Neural cell (in vitro differentiated cells): ENCODE measurements around the gene CCDC107. TPM values are rescaled to one million over a fixed set of nuclear protein-coding genes. Genes with fewer than 3 reads are reported as not detected.

ENCODE experiments used
- H2AFZ ChIP-seq: fragments of 200-600, 300-800 bp; sonication (generic), shearing (Covaris generic); 2 replicates; pipeline ENCODE4 v1.6.0; 2014; ENCODE audit warnings: low read depth, mild to moderate bottlenecking, antibody characterized with exemption, low read length, moderate library complexity
- H3F3A ChIP-seq: fragments of 200-600 bp; shearing (Covaris generic); 2 replicates; pipeline ENCODE4 v1.6.1; 2016; ENCODE audit warnings: mild to moderate bottlenecking, moderate library complexity, mixed read lengths, antibody characterized with exemption, low read length; ENCODE audit not compliant: insufficient read depth, poor library complexity, severe bottlenecking
- H3K27ac ChIP-seq: fragments of 200-600, 300-800 bp; sonication (generic), shearing (Covaris generic); 2 replicates; pipeline ENCODE4 v1.5.1; 2014; ENCODE audit warnings: mild to moderate bottlenecking, low read length, moderate library complexity
- H3K27me3 ChIP-seq: fragments of 300-800, 200-600 bp; sonication (generic), shearing (Covaris generic); 2 replicates; pipeline ENCODE4 v1.6.0; 2014; ENCODE audit warnings: mild to moderate bottlenecking, low read depth, low read length, moderate library complexity; ENCODE audit not compliant: insufficient read depth
- H3K36me3 ChIP-seq: fragments of 300-800, 200-600 bp; sonication (generic), shearing (Covaris generic); 2 replicates; pipeline ENCODE4 v1.5.1; 2014; ENCODE audit warnings: mild to moderate bottlenecking, antibody characterized with exemption, low read length, moderate library complexity; ENCODE audit not compliant: insufficient read depth
- H3K4me2 ChIP-seq: fragments of 300-800, 200-600 bp; sonication (generic), shearing (Covaris generic); 2 replicates; pipeline ENCODE4 v1.6.0; 2014; ENCODE audit warnings: mild to moderate bottlenecking, low read length
- H3K4me3 ChIP-seq: fragments of 300-800, 200-600 bp; sonication (generic), shearing (Covaris generic); 2 replicates; pipeline ENCODE4 v1.5.1; 2014; ENCODE audit warnings: mild to moderate bottlenecking, low read length, moderate library complexity
- H3K79me2 ChIP-seq: fragments of 200-600 bp; shearing (Covaris generic); replicated peaks from 2 replicates; pipeline ENCODE4 v1.6.0; 2014; ENCODE audit warnings: mild to moderate bottlenecking, low read length, moderate library complexity; ENCODE audit not compliant: insufficient read depth
- H3K9ac ChIP-seq: fragments of 300-800, 200-600 bp; sonication (generic), shearing (Covaris generic); 2 replicates; pipeline ENCODE4 v1.6.1; 2016; ENCODE audit warnings: mild to moderate bottlenecking, low read length, mixed read lengths
- H3K9me2 ChIP-seq: fragments of 200-600 bp; shearing (Covaris generic); 2 replicates; pipeline ENCODE4 v1.6.1; 2016; ENCODE audit warnings: mild to moderate bottlenecking, low read length, mixed read lengths; ENCODE audit not compliant: insufficient read depth
- H3K9me3 ChIP-seq: fragments of 200-600, 300-800 bp; sonication (generic), shearing (Covaris generic); 2 replicates; pipeline ENCODE4 v1.6.1; 2016; ENCODE audit warnings: mild to moderate bottlenecking, mixed run types, low read length, moderate library complexity, mixed read lengths
- H4K20me1 ChIP-seq: fragments of 200-600 bp; shearing (Covaris generic); 2 replicates; pipeline ENCODE4 v1.6.1; 2016; ENCODE audit warnings: mild to moderate bottlenecking, mixed run types; ENCODE audit not compliant: insufficient read depth
- CTCF ChIP-seq: fragments of 450-650 bp; IDR thresholded peaks from 2 replicates; pipeline ENCODE4 v1.5.1; 2014; ENCODE audit warnings: antibody characterized with exemption, mild to moderate bottlenecking, moderate library complexity; ENCODE audit not compliant: poor library complexity, severe bottlenecking
- EP300 ChIP-seq: fragments of 450-650 bp; conservative IDR thresholded peaks from 2 replicates; pipeline ENCODE4 v1.6.1; 2014; ENCODE audit warnings: antibody characterized with exemption, mild to moderate bottlenecking, moderate library complexity; ENCODE audit not compliant: poor library complexity, severe bottlenecking
- EZH2 ChIP-seq: fragments of 200-600, 300-800 bp; shearing (Covaris generic), sonication (generic); IDR thresholded peaks from 2 replicates; pipeline ENCODE4 v1.6.1; 2014; ENCODE audit warnings: antibody characterized with exemption, low read length, borderline replicate concordance, mild to moderate bottlenecking; ENCODE audit not compliant: insufficient read depth, poor library complexity, severe bottlenecking
- MXI1 ChIP-seq: fragments of 450-650 bp; conservative IDR thresholded peaks from 2 replicates; pipeline ENCODE4 v1.6.1; 2014; ENCODE audit warnings: antibody characterized with exemption, mild to moderate bottlenecking; ENCODE audit not compliant: poor library complexity, severe bottlenecking
- POLR2AphosphoS5 ChIP-seq: IDR thresholded peaks from 2 replicates; pipeline ENCODE4 v1.6.1; 2012
- RAD21 ChIP-seq: fragments of 450-650 bp; conservative IDR thresholded peaks from 2 replicates; pipeline ENCODE4 v1.6.1; 2014; ENCODE audit warnings: antibody characterized with exemption, mild to moderate bottlenecking, moderate library complexity
- REST ChIP-seq: IDR thresholded peaks from 2 replicates; pipeline ENCODE4 v1.6.1; 2012; ENCODE audit warnings: borderline replicate concordance
- SMC3 ChIP-seq: fragments of 450-650 bp; conservative IDR thresholded peaks from 2 replicates; pipeline ENCODE4 v1.6.1; 2014; ENCODE audit warnings: antibody characterized with exemption, mild to moderate bottlenecking, moderate library complexity; ENCODE audit not compliant: poor library complexity
- TAF1 ChIP-seq: IDR thresholded peaks from 2 replicates; pipeline ENCODE4 v1.6.1; 2012; ENCODE audit warnings: low read depth
- polyA plus RNA-seq: library from polyadenylated mRNA; depleted of rRNA; stranded (reverse); fragments of >200 nt; gene quantifications from 2 replicates; pipeline ENCODE4 v1.2.3, GENCODE V29; 2014

CCDC107 gene
- polyA plus RNA-seq, 1 donor from 2014 or later: 41.4 TPM

- Histone ChIP-seq H3K4me3 (no peak within 1 kb of the TSS), H3K9me2 (no peaks in the 10 kb centered on the region), H3F3A (no peaks in the 10 kb centered on the region), H3K9ac (no peak within 1 kb of the TSS), H3K79me2 (no peaks in the 10 kb centered on the region), H4K20me1 (no peaks in the 10 kb centered on the region), H2AFZ (no peak within 1 kb of the TSS), H3K36me3 (no peaks in the 10 kb centered on the region), H3K9me3 (no peaks in the 10 kb centered on the region), H3K27me3 (peaks cover 33% of the 10 kb centered on the region), H3K4me2 (no peak within 1 kb of the TSS), H3K27ac (no peak within 1 kb of the TSS)
- TF ChIP-seq POLR2AphosphoS5 (no peak), REST (no peak), RAD21 (no peak), TAF1 (no peak), EZH2 (no peak), SMC3 (no peak), MXI1 (no peak), CTCF (no peak), EP300 (no peak)
Measured at GRCh38 chr9:35618325-35618727, 39.8 kb upstream of the CCDC107 start, which contains the start of gene CD72. Gene CD72 (minus strand): TSS chr9:35618413. CDS start chr9:35618303, 110 bp downstream.

GRCh38 chr9:35618854-35619799 lies 39.0 kb upstream of the CCDC107 start:
- Histone ChIP-seq H3K9me2 (no peaks in the 10 kb centered on the region), H3K36me3 (no peaks in the 10 kb centered on the region), H3F3A (no peaks in the 10 kb centered on the region), H3K9ac (no peak overlapping the region), H3K9me3 (no peaks in the 10 kb centered on the region), H3K4me3 (no peak overlapping the region), H3K27ac (no peak overlapping the region), H3K27me3 (peaks cover 33% of the 10 kb centered on the region), H4K20me1 (no peaks in the 10 kb centered on the region), H2AFZ (no peak overlapping the region), H3K4me2 (no peak overlapping the region), H3K79me2 (no peaks in the 10 kb centered on the region)
- no peak for TF ChIP-seq EZH2
- TF ChIP-seq CTCF: no peak
- TF ChIP-seq POLR2AphosphoS5: no peak
- TF ChIP-seq REST: no peak
- TF ChIP-seq RAD21: no peak
- no peak for TF ChIP-seq EP300
- no peak for TF ChIP-seq SMC3
- TF ChIP-seq TAF1: no peak
- TF ChIP-seq MXI1: no peak
